Measurements from ENCODE around the gene JAM2.

JAM2 gene

DNA sequence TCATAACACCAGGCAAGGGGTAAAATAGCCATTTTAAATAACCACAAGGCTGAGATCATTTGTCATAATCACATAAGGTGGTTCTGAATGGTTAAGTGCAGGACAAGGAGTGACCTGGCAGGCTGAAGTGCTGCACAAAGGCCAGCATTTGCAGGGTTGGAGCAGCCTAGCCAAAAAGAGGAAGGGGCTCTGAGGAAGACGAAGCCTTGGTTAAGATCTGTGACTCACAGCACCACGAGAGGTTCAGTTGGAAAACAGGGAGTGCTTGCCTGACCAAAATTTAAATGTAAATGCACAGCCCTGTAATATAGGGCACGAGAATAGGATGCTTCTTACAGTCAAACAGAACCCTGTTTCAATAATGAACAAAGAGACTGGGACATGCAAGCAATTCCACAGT, 83.6 kb downstream of the JAM2 start:
- no peak for DNase-seq

DNA sequence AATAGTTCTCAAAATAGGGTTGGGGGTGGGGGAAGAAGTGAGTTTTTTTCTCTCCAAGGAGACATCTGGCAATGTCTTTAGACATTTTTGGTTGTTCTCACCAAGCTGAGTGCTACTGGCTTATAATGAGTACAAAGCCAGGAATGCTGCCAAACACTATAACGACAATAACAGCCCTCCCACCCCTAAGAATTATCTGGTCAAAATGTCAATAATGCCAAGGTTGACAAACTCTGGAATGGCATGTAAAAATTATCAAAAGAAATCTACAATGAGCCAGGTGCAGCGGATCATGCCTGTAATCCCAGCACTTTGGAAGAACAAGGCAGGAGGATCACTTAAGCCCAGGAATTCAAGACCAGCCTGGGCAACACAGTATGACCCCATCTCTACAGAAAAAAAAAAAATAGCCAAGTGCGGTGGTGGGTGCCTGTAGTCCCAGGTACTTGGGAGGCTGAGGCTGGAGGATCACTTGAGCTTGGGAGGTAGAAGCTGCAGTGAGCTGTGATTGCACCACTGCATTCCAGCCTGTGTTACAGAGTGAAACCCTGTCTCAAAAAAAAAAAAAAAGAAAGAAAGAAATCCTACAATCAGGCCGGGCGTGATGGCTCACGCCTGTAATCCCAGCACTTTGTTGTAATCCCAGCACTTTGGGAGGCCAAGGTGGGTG, 93.2 kb downstream of the JAM2 start:
- DNase-seq: no peak

DNA sequence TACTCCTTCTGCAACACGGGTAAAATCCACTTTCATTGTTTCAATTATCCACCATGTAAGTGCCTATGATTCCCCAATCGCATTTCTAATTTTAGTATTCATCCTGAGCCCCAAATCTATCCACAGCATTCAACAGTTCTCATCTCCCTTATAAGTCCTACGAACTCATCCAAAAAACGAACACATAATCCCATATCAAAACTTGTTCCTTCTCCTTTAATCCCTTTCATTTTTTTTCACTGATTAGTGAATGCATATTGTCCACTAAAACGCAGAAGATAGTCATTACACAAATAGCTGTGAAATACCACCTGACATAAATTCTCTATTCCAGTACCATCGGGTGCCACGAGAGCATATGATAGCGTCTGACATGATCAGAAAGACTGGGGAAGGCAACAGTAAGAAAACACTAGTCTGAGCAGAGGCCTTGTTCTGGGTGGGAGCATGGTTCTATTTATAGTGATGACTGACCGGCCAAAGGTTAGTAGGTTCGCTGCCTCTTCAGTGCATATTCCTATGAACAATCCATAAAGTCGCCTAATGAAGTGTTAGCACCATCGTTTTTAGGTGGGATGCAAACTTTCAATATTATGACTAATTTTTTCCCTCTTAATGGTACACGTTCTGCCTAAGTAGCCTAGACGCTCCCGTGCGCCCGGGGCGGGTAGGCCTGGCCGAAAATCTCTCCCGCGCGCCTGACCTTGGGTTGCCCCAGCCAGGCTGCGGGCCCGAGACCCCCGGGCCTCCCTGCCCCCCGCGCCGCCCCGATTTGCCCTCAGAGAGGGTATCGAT, 95.0 kb downstream of the JAM2 start:
- peak; percentile 38 for DNase-seq

DNA sequence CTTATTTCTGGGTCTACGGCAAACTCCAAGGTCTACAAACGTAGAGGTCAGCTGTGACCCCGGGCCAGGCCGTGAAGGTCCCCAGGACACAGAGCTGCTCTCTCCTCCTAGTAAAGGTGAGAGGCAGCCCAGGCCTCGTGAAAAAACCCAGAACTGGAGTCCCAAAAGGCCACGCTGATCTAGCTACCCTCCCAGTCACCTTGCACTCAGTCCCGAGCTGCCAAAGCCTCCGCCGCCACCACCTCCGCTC, 95.5 kb downstream of the JAM2 start:
- no peak for DNase-seq

DNA sequence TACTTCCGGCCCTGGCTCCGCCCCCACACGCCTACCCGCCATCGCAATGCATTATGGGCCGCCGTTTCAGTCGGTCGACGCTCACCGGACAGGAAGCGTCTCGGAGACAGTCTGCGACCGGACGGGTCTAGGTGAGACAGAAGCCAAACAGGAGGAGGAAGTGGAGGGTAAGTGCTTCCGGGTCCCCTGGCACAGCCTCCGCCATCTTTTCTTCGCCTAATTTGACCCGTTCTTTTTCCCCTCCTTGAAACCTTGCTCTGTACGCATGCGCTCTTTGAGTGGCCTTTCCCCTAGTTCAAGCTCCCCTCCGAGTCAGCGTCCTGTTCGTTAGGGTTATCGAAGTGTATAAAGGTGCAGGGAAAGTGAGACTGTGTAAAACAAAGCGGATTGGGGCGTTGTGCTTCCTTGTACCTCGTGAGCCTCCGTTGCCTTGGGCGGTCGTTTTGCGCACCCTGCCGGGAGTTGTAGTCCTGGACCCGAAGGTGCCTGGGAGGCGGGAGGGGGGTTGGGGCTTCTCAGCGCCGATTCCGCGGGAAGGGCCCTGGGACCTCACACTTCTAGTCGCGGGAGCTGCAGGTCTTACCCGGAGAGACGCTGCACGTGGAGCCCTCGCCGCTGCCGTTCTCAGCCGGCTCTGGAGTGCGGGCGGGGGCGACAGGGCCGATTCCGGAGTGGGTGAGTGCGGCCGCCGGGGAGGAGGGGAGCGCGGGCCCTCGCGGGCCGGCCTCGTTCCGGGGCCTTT, 96.0 kb downstream of the JAM2 start, which contains the start of the genes ATP5PF and GABPA:
ATP5PF (minus strand) TSS at position 1 of the 742 bp plus-strand sequence. CDS start 5,110 bp downstream, outside the sequence.
GABPA (plus strand) TSS at position 69 of the 742 bp plus-strand sequence. CDS start 6,627 bp downstream, outside the sequence.
- peak; percentile 99 for DNase-seq

DNA sequence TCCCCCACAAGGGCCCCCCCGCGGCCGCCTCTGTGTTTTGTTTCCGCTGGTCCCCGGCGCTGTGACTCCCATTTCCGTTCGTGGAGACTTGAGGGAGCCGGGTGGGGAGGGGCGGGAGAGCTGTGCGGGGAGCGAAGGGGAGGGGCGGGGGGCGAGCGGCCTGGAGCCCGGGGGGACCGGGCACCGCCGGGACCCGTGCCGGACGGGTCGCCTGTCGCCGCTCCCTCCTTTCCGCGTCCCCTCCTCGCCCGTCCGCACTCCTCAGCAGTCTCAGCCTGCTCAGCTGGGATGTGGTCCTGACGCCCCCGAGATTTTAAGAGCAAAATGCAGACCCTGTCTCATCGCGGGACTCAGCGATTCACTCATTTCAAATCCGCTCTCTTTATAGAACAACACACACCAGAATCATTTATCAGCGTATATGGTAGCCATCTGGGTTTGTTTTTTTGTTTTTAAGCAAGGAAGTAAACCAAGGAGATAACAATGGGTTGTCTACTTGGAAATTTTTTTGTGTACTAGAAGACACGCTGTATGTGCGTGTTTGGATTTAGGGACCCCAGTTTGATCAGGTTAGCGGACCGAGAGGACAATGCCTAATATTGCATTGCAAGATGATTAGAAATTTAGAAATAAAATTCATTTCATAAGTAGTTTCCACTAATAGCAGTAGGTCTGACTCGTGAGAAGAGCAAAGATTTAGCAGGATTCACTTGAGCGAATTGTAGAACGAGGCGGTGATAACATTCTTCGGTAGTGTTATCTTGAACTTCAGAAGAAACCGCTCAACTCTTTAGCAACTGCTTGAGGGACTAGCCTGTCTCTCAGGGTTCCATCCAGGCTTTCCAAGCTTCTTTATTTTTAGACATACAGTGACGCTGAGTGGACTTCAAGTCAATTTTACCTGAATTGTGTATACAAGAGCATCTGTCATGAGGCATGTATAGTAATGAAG, 96.9 kb downstream of the JAM2 start:
- peak; percentile 94 for DNase-seq

DNA sequence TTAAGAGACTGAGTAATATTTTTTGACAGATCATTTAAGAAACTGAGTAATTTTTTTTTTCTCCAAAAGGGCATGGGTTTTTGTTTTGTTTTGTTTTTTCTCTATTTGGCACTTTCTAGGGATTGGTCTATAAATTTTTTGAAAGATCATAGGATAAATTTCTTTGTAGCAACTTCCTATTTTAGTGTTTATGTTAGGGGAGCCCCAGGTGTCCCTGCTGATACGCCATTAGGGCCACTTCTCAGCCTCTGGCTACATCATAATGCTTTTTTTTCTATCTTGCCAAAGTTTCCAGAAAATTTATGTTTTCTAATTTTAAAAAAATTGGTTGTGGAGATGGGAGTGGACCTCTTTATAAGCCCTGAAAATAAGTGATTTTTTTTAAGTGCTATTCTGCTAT, 98.4 kb downstream of the JAM2 start:
- DNase-seq: no peak

DNA sequence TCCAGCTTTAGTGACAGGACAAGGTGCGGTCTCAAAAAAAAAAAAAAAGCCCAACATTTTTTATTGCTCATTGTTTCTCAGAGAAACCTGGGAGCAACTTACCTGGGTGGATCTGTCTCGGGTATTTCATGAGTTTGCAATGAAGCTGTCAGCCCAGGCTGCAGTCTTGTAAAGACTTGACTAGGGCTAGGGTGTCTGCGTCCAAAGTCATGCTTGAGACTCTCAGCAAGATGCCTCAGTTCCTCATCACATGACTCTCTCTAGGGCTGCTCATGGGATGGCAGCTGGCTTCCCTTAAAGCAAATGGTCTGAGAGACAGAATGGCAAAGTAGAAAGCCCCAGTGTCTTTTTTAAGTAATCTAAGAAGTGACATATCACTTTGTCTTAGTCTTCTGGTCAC, 103.8 kb downstream of the JAM2 start:
- no peak for DNase-seq

DNA sequence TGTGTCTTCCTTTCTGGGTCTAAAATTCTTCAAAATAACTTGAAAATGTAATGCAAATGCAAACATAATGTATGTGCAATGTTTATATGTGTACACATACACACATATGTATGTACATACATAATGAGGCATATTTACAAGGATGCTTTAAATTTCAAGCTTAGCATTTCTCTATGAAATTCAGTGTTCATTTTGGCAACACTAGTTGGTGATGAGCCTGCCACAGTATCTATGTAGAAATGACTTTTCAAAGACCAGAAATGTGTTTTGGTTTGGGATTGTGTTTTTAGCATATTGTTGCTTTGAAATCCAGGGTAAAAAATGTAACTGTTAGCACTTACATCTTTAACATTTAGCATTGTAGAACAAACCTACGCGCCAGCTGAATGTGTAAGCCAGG, 105.8 kb downstream of the JAM2 start:
- DNase-seq: no peak

DNA sequence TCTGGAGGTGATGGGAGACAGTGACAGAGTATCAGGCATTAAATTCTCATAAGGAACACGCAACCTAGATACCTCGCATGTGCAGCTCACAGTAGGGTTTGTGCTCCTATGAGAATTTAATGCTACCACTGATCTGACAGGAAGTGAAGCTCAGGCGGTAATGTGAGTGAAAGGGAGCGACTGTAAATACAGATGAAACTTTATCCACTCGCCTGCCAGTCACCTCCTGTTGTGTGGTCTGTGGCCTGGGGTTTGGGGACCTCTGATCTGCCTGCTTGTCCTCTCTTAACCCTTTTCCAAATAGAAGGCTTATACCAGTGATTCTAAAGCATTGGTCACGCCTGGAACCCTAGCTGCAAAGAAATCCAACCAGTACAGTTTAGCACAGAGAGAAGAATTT, 111.0 kb downstream of the JAM2 start:
- no peak for DNase-seq

DNA sequence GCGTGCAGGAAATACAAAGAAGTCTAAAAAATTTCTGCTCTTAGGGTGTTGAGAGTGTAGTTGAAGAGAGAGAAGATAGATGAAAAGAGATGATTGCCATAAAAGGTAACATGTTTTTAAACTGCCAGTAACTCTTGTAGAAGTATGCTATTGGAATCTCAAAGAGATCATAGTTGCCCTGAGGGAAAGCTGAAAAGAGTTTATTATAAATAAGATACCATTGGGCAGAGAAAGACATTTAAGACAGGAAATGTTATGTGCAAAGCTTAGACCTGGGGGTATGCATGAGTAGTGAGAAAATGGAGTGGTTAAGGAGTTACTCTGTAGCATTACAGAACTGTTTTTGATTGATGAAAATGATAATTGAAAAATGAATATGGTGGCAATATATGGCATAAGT, 113.4 kb downstream of the JAM2 start:
- DNase-seq: no peak

DNA sequence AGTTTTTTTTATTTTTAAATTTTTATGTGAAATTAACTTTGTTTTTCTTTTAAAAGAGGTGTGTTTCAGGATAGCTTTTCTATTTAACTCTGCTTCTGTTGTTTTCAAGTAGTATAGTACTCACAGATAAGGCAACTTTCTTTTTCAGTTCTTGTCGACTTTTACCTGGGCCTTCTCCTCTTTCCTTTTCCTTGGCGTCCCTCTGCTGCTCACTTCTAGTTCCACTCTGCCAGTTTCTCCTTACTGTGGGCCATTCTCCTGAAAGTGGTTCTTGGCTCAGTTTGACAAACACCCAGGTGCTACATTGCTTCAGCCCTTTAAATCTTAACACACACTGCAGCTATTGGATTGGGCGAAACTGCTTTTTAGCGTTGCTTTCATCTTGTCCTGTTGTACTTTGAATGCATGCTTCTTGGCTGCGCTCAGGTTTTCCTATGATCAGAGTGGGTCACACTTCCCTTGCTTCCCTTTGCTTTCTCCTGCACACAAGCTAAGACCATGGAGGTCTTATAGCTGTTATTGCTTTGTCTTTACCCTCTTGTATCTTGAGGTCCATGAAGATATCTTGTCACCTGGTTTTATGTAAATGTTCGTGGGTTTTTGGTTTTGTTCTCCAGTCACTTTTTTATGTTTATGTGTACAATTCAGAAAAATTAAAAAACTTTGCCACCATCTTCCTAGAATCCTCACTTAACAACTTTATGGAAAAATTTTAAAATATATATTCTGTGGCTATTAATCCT, 117.3 kb downstream of the JAM2 start:
- DNase-seq: no peak

DNA sequence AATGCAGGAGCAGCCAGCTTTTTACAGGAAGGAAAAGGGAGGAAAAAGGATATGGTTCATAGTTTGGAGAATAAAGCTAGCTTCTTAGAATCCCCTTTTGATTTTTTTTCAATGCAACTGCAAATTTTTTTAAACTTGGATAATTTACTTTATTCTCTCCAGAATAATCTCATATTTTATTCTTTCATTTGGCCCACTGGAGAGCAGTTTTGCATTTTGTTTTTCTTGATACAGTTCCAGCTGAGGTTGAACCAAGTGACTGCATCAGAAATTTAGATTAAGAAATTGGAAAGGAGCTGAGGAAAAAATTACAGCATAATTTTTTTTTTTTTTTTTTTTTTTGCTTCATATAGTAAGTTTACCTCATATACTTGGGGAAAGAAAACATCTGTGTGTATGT, 118.5 kb downstream of the JAM2 start:
- DNase-seq: no peak

DNA sequence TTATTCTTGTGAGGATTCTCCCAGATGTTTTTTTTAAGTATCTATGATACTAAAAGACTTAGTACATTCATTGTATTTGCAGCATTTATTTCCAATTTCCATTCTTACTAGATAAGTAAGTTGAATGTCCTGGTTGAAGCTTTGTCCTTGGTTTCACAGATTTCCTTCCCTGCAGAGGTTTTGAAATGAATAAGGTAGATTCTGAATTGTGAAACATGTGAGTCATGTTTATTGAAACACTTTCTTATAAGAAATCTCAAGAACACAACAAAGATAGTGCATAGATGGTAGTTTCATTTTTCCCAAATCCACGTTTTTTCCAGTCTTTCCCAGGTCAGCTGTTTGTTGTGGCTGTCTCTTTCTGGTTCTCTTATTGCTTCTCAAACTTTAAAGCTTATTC, 120.5 kb downstream of the JAM2 start:
- DNase-seq: no peak

DNA sequence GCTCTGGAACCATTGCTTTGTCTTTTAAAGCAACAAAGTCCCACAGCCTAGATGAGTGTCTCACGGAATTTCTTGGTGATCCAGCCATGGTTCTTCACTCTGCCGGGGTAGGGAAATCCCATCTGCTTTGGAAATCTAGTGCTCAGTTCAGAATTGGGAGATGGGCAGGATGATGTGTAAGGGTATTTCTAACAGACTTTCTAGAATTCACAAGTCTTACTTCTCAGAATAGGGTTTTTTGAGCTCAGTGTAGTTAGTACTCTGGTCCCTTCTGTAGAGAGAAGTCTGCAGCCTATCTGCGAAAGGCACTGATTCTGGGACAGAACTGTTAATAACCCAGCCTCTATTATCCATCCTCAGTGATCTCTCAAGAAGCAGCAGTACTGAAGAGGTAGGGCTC, 121.0 kb downstream of the JAM2 start:
- no peak for DNase-seq

DNA sequence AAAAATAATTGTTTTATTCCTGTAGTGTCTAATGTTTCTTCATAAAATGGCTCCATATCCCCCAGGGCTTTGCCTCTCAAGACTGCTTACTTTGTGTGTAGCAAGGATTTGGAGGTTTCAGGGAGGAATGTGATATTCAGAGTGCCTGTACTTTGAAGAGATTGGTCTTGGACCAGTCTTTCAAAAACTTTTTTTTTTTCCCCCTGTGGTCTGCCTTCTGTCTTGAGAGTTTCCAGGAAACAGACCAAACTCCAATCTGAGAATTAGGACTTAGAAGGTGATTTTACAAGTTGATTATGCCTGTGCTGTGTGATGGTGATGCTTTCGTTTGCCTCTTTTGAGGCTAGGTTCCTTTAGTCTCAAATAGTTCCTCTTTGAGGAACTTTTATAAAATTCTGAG, 121.6 kb downstream of the JAM2 start:
- DNase-seq: no peak

DNA sequence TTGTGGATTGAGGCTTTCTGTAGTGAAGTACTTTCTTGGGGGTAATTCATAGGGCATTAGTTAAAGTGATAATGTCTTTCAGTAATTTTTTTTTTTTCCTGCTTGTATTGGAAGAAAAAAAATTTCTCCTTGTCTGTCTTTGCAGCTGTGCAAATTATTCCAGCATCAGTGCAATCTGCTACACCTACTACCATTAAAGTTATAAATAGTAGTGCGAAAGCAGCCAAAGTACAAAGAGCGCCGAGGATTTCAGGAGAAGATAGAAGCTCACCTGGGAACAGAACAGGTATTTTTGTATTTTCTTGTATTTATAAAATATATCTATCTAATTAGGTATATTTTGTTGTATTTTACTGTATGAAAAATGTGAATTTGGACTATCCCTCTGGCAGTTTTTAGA, 125.0 kb downstream of the JAM2 start:
- no peak for DNase-seq
